Tibial artery (tissue), 4 donors: ENCODE measurements around the gene ARAP3.

Source experiments
- DNase-seq, 2 donors: peaks; one replicate each; pipeline ENCODE4 v3.0.0-alpha.2; 2019
- H3K27ac ChIP-seq, 2 donors: fragments of 200-600 bp; sonication (generic) in 1 of 2; 1 replicate in 1 of 2; 2 replicates in 1 of 2; pipeline ENCODE4 v1.5.1; 2018 to 2019; ENCODE audit warnings: mild to moderate bottlenecking in 1 of 2
- H3K27me3 ChIP-seq, 2 donors: fragments of 200-600 bp; sonication (generic) in 1 of 2; one replicate each; pipeline versions ENCODE4 v1.5.1 to v1.6.0; 2016 to 2019
- H3K36me3 ChIP-seq, 3 donors: fragments of 200-600 bp; sonication (generic) in 2 of 3; one replicate each; pipeline ENCODE4 v1.5.1; 2016 to 2019; ENCODE audit warnings: mild to moderate bottlenecking in 2 of 3
- H3K4me1 ChIP-seq, 4 donors: fragments of 200-600 bp; sonication (generic) in 2 of 4; 1 replicate in 3 of 4; 2 replicates in 1 of 4; pipeline ENCODE4 v1.5.1; 2016 to 2019
- H3K4me3 ChIP-seq, 2 donors: fragments of 200-600 bp; sonication (generic) in 1 of 2; 1 replicate in 1 of 2; 2 replicates in 1 of 2; pipeline ENCODE4 v1.5.1; 2018 to 2019; ENCODE audit warnings: mild to moderate bottlenecking in 2 of 2
- H3K9me3 ChIP-seq, 3 donors: fragments of 200-600 bp; sonication (generic) in 1 of 3; one replicate each; pipeline ENCODE4 v1.5.1; 2016 to 2019
- CTCF ChIP-seq, 2 experiments: fragments of 200-600 bp in 1 of 2; fragments of 450-650 bp in 1 of 2; IDR thresholded peaks; one replicate each; pipeline ENCODE4 v1.5.1; 2017 to 2019; ENCODE audit warnings: antibody characterized with exemption in 2 of 2, mild to moderate bottlenecking in 1 of 2, moderate library complexity in 1 of 2
- intact Hi-C: fragments of 100-400 bp; cut with DNase I; formaldehyde crosslinking; loops from one replicate; pipeline ENCODE4 v1.15.0; 2023; ENCODE audit warnings: low total_unique reads

The ARAP3 gene

GRCh38 chr5:141657937-141658545 lies 24.0 kb downstream of the ARAP3 start:
- Histone ChIP-seq H3K36me3 (peaks cover 0 to 32% (median 11%) of the 10 kb centered on the region in 3 donors), H3K9me3 (no peaks in the 10 kb centered on the region), H3K4me3 (no peak overlapping the region), H3K4me1 (no peaks in the 10 kb centered on the region), H3K27ac (no peak overlapping the region), H3K27me3 (no peaks in the 10 kb centered on the region)
- no peak for TF ChIP-seq CTCF (IDR thresholded peaks at IDR 0.05)
- intact Hi-C loops, result no loop called here
- DNase-seq, result no peak

- TF ChIP-seq CTCF (IDR thresholded peaks at IDR 0.05), result no peak
- no peak for DNase-seq
- H3K27me3 ChIP-seq, result no peaks in the 10 kb centered on the region
- H3K4me3 ChIP-seq, result no peak overlapping the region
- no peaks in the 10 kb centered on the region for H3K4me1 ChIP-seq
- H3K27ac ChIP-seq, result no peak overlapping the region
- peaks cover 0 to 31% (median 11%) of the 10 kb centered on the region in 3 donors for H3K36me3 ChIP-seq
- H3K9me3 ChIP-seq, result no peaks in the 10 kb centered on the region
- intact Hi-C loops, result no loop called here
These were observed 24.6 kb downstream of the ARAP3 start for GRCh38 chr5:141657404-141657803.

GRCh38 chr5:141656396-141656795 lies 25.6 kb downstream of the ARAP3 start:
- Histone ChIP-seq H3K4me1 (peaks cover 0 to 6% (median 3%) of the 10 kb centered on the region in 4 donors), H3K36me3 (peaks cover 0 to 24% (median 11%) of the 10 kb centered on the region in 3 donors), H3K9me3 (no peaks in the 10 kb centered on the region), H3K27ac (no peak overlapping the region), H3K27me3 (no peaks in the 10 kb centered on the region), H3K4me3 (no peak overlapping the region)
- intact Hi-C loops, result no loop called here
- TF ChIP-seq CTCF (IDR thresholded peaks at IDR 0.05), result no peak
- no peak for DNase-seq

GRCh38 chr5:141655020-141655419 lies 27.0 kb downstream of the ARAP3 start:
- DNase-seq, result no peak
- H3K4me1 ChIP-seq, result peaks cover 0 to 19% (median 11%) of the 10 kb centered on the region in 4 donors
- no peak for TF ChIP-seq CTCF (IDR thresholded peaks at IDR 0.05)
- H3K27ac ChIP-seq, result no peak overlapping the region
- H3K4me3 ChIP-seq, result no peak overlapping the region
- H3K27me3 ChIP-seq, result no peaks in the 10 kb centered on the region
- intact Hi-C loops, result no loop called here
- H3K9me3 ChIP-seq, result no peaks in the 10 kb centered on the region
- H3K36me3 ChIP-seq, result peaks cover 0 to 24% (median 11%) of the 10 kb centered on the region in 3 donors

DNA sequence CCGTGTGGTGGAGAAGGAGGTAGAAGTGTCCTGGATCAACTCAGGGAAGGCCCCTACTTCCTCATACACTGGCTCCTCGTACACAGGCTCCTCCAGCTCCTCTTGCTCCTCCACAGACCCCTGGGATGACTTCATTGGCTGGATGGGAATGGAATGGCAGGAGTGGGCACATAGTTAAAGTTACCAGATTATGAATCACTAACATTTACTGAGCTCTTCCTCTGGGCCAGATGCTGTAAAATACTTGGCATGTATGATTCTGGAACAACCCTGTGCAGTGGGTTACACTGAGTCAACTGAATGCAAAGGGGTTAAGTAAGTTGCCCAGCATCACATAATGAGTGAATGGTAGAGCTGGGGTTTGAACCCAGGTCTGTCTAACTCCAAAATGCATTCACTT lies 27.7 kb downstream of the ARAP3 start:
- intact Hi-C loops, result no loop called here

More for the DNA sequence above, 27.7 kb downstream of the ARAP3 start:
- Histone ChIP-seq H3K9me3 (no peaks in the 10 kb centered on the region), H3K36me3 (peaks cover 0 to 24% (median 11%) of the 10 kb centered on the region in 3 donors), H3K27ac (no peak overlapping the region), H3K4me1 (peaks cover 0 to 19% (median 13%) of the 10 kb centered on the region in 4 donors), H3K27me3 (no peaks in the 10 kb centered on the region), H3K4me3 (no peak overlapping the region)
- TF ChIP-seq CTCF (IDR thresholded peaks at IDR 0.05), result no peak
- no peak for DNase-seq
